HEK293T (cell line): ENCODE measurements around the gene TENT4A.

ENCODE experiments used
- CTCF ChIA-PET: fragments of 350-600 bp; formaldehyde crosslinking; extraction: SDS; loops from one replicate; lab custom pipeline; 2021; ENCODE audit warnings: antibody characterized with exemption, inconsistent platforms; lab: Yijun Ruan, JAX
- POLR2A ChIA-PET: fragments of 350-600 bp; formaldehyde crosslinking; extraction: SDS; loops from one replicate; lab custom pipeline; 2020; ENCODE audit warnings: antibody characterized with exemption, inconsistent platforms; lab: Yijun Ruan, JAX
- DNase-seq: peaks from one replicate; pipeline ENCODE4 v3.0.0; 2012; ENCODE audit warnings: mixed read lengths; ENCODE audit errors: extremely low spot score
- ARNT ChIP-seq: fragments of 450-650 bp; IDR thresholded peaks from 2 replicates; pipeline ENCODE4 v1.6.1; 2017; ENCODE audit warnings: mild to moderate bottlenecking
- BHLHE40 ChIP-seq: fragments of 450-650 bp; IDR thresholded peaks from 2 replicates; pipeline ENCODE4 v1.6.1; 2016; ENCODE audit warnings: mild to moderate bottlenecking, moderate library complexity, borderline replicate concordance
- CTBP1 ChIP-seq: fragments of 450-650 bp; IDR thresholded peaks from 2 replicates; pipeline ENCODE4 v1.6.1; 2016; ENCODE audit warnings: borderline replicate concordance
- ELF4 ChIP-seq: fragments of 450-650 bp; IDR thresholded peaks from 2 replicates; pipeline ENCODE4 v1.6.1; 2017; ENCODE audit warnings: antibody characterized with exemption
- FOXA1 ChIP-seq: fragments of 450-650 bp; IDR thresholded peaks from 2 replicates; pipeline ENCODE4 v1.6.1; 2016; ENCODE audit warnings: mild to moderate bottlenecking
- FOXK2 ChIP-seq: fragments of 450-650 bp; IDR thresholded peaks from 2 replicates; pipeline ENCODE4 v1.6.1; 2016; ENCODE audit warnings: mild to moderate bottlenecking
- FOXM1 ChIP-seq: fragments of 450-650 bp; IDR thresholded peaks from 2 replicates; pipeline ENCODE4 v1.6.1; 2017; ENCODE audit warnings: mild to moderate bottlenecking, borderline replicate concordance
- HDGF ChIP-seq: fragments of 450-650 bp; IDR thresholded peaks from 2 replicates; pipeline ENCODE4 v1.6.1; 2017; ENCODE audit warnings: antibody characterized with exemption, borderline replicate concordance
- L3MBTL2 ChIP-seq: fragments of 450-650 bp; conservative IDR thresholded peaks from 2 replicates; pipeline ENCODE4 v1.6.1; 2016; ENCODE audit warnings: mild to moderate bottlenecking
- LEF1 ChIP-seq: fragments of 450-650 bp; IDR thresholded peaks from 2 replicates; pipeline ENCODE4 v1.6.1; 2017; ENCODE audit warnings: mild to moderate bottlenecking, borderline replicate concordance
- NFRKB ChIP-seq: fragments of 450-650 bp; IDR thresholded peaks from 2 replicates; pipeline ENCODE4 v1.6.1; 2016; ENCODE audit warnings: mild to moderate bottlenecking, moderate library complexity
- PKNOX1 ChIP-seq: fragments of 450-650 bp; IDR thresholded peaks from 2 replicates; pipeline ENCODE4 v1.6.1; 2016
- SP1 ChIP-seq: fragments of 450-650 bp; IDR thresholded peaks from 2 replicates; pipeline ENCODE4 v1.6.1; 2017
- SUZ12 ChIP-seq: fragments of 450-650 bp; IDR thresholded peaks from 2 replicates; pipeline ENCODE4 v1.6.1; 2016; ENCODE audit warnings: mild to moderate bottlenecking
- TARDBP ChIP-seq: fragments of 450-650 bp; IDR thresholded peaks from 2 replicates; pipeline ENCODE4 v1.6.1; 2016
- ZNF384 ChIP-seq: fragments of 450-650 bp; IDR thresholded peaks from 2 replicates; pipeline ENCODE4 v1.6.1; 2016

Gene TENT4A

GRCh38 chr5:6760686-6761085 lies 47.5 kb downstream of the TENT4A start:
- TF ChIP-seq ZNF384 (no peak), SP1 (no peak), PKNOX1 (no peak), FOXM1 (no peak), FOXK2 (no peak), HDGF (no peak), ELF4 (no peak), TARDBP (no peak), SUZ12 (no peak), CTBP1 (no peak), BHLHE40 (no peak), NFRKB (no peak), ARNT (no peak), FOXA1 (no peak), L3MBTL2 (no peak), LEF1 (no peak)
- DNase-seq = no peak
- ChIA-PET CTCF (interaction anchor here (1.2 kb wide), 1 partner anchor 8 kb away, joined by 3 read pairs; no protein-coding TSS in a partner anchor), POLR2A (no interaction called here)

DNA sequence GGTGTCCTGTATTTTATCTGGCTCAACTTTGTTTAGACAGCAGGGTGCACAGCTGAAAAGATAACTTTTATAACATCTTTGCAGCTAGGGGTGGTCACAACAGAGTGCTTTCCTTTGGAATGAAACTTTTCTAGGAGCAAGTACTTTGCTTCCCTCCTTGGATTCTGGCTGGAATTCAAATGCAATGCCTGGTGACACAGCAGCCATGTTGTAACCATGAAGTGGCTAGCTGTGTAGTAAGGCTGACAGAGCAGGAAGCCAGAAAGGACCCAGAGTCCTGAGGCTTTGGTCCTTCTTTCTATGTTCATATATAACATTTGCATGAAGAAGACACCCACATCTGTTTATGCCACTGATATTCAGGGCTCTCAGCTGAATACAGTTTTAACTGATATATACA lies 48.1 kb downstream of the TENT4A start:
- ChIA-PET CTCF (no interaction called here), POLR2A (no interaction called here)
- TF ChIP-seq CTBP1 (no peak), ZNF384 (no peak), LEF1 (no peak), L3MBTL2 (no peak), ARNT (no peak), PKNOX1 (no peak), ELF4 (no peak), FOXA1 (no peak)
- no peak for DNase-seq

DNA sequence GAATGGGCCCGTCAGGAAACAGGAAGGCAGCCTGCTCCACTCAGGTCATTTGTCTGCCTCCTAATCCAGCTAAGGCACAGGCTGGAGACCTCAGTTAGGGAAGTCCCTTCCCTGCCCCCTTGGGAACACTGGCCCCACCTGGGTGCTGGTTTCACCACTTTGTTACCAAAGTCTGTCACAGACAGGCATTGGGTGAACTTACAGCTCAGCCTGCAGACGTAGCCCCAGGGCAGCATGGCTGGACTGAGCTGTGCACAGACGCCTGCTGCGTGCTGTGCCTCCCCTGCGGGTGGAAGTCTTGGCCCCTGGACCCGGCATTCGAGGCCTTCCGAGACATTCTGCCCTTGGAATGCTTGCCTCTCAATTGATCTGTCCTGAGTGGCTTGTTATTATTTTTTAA lies 48.9 kb downstream of the TENT4A start:
- no peak for DNase-seq
- CTCF ChIA-PET = no interaction called here
- TF ChIP-seq FOXA1 (no peak), NFRKB (no peak), ELF4 (no peak), PKNOX1 (no peak), SUZ12 (no peak), SP1 (no peak), BHLHE40 (no peak), CTBP1 (no peak), FOXM1 (no peak), HDGF (no peak), ARNT (no peak)
- POLR2A ChIA-PET = no interaction called here

GRCh38 chr5:6762697-6763096 lies 49.5 kb downstream of the TENT4A start:
- no peak for DNase-seq
- CTCF ChIA-PET = no interaction called here
- POLR2A ChIA-PET = no interaction called here
- TF ChIP-seq PKNOX1 (no peak), TARDBP (no peak), ZNF384 (no peak), HDGF (no peak), SUZ12 (no peak), CTBP1 (no peak), ARNT (no peak), LEF1 (no peak), FOXM1 (no peak), SP1 (no peak), FOXA1 (no peak)

DNA sequence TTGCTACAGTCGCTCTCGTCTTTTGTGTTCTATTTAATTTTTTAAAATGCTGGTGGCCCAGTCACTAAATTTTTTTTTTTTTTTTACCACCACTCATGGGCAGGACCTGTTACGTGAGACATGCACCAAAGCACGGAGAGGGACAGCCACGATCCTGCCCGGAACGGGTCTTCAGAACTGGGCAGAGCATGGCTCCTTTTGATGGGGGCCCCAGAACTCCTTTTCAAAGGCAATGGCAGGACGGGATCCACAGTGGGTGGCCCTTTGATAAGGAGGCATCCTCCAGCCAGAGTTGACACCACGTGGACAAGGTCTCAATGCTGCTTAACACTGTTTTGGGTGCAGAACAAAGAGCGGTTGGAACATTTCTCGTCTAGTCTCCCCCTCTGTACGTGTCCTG lies 50.0 kb downstream of the TENT4A start:
- POLR2A ChIA-PET = no interaction called here
- DNase-seq = no peak
- CTCF ChIA-PET = no interaction called here

More for the DNA sequence above, 50.0 kb downstream of the TENT4A start:
- TF ChIP-seq ELF4 (no peak), NFRKB (no peak), FOXA1 (no peak), LEF1 (no peak), SP1 (no peak), TARDBP (no peak), HDGF (no peak), ZNF384 (no peak)
